Nephron (organoid): Measurements from ENCODE around the gene RNU2-1.
"Not testable (repeated sequence)": the region's sequence is repeated elsewhere in the genome, so short reads cannot be mapped to it uniquely, and the experiment has no call there.

ENCODE experiments used
- H3K27ac Mint-ChIP-seq, 3 experiments: 2 replicates each; pipeline ENCODE4 v1.8.0; 2020; ENCODE audit warnings: mixed read lengths in 3 of 3, mild to moderate bottlenecking in 2 of 3, moderate library complexity in 1 of 3
- H3K27me3 Mint-ChIP-seq: 2 replicates; pipeline ENCODE4 v1.8.0; 2021; ENCODE audit warnings: low read depth, mild to moderate bottlenecking, moderate library complexity, mixed read lengths
- H3K36me3 Mint-ChIP-seq: 2 replicates; pipeline ENCODE4 v1.8.0; 2020; ENCODE audit warnings: low read depth, mixed read lengths
- H3K4me1 Mint-ChIP-seq: 2 replicates; pipeline ENCODE4 v1.8.0; 2020; ENCODE audit warnings: mixed read lengths
- H3K4me3 Mint-ChIP-seq, 3 experiments: 2 replicates each; pipeline ENCODE4 v1.8.0; 2020; ENCODE audit warnings: mild to moderate bottlenecking in 3 of 3, mixed read lengths in 3 of 3, moderate library complexity in 2 of 3
- H3K9me3 Mint-ChIP-seq: 2 replicates; pipeline ENCODE4 v1.8.0; 2020; ENCODE audit warnings: mixed read lengths
- TF ChIP-seq, protein P1 (sequence below), 3 experiments: fragments of 200-600 bp; sonication (generic); IDR thresholded peaks; one replicate each; pipeline ENCODE4 v1.5.0; 2021; ENCODE audit warnings: antibody characterized with exemption in 3 of 3; ENCODE audit not compliant: unreplicated experiment in 3 of 3

Gene RNU2-1

DNA sequence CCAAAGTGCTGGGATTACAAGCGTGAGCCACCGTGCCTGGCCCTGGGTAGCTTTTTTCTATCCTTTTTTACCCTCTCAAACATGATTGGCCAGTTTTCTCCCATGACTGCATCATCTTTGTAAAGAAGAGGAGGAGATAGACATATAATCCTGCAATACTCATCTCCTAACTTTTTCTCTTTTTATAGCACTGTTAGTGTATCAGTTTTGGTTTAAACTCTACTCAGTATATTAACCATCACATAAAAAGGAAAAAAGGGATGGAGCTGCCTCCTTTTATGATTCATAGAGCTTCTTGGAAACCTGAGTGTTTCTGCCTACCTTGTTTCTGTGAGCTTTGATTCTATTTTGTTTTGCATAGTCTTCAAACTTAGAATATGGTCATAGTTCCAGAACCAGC, 34.1 kb downstream of the RNU2-1 start:
- no peaks in the 10 kb centered on the region for H3K27me3 Mint-ChIP-seq
- H3K27ac Mint-ChIP-seq = no peak overlapping the region
- H3K4me1 Mint-ChIP-seq = no peaks in the 10 kb centered on the region
- peaks cover 70% of the 10 kb centered on the region for H3K36me3 Mint-ChIP-seq
- H3K9me3 Mint-ChIP-seq = no peaks in the 10 kb centered on the region
- TF ChIP-seq, protein P1, sequence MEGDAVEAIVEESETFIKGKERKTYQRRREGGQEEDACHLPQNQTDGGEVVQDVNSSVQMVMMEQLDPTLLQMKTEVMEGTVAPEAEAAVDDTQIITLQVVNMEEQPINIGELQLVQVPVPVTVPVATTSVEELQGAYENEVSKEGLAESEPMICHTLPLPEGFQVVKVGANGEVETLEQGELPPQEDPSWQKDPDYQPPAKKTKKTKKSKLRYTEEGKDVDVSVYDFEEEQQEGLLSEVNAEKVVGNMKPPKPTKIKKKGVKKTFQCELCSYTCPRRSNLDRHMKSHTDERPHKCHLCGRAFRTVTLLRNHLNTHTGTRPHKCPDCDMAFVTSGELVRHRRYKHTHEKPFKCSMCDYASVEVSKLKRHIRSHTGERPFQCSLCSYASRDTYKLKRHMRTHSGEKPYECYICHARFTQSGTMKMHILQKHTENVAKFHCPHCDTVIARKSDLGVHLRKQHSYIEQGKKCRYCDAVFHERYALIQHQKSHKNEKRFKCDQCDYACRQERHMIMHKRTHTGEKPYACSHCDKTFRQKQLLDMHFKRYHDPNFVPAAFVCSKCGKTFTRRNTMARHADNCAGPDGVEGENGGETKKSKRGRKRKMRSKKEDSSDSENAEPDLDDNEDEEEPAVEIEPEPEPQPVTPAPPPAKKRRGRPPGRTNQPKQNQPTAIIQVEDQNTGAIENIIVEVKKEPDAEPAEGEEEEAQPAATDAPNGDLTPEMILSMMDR (IDR thresholded peaks at IDR 0.05; ENCODE audit: unreplicated experiment in 3 of 3) = no peak
- no peak overlapping the region for H3K4me3 Mint-ChIP-seq

DNA sequence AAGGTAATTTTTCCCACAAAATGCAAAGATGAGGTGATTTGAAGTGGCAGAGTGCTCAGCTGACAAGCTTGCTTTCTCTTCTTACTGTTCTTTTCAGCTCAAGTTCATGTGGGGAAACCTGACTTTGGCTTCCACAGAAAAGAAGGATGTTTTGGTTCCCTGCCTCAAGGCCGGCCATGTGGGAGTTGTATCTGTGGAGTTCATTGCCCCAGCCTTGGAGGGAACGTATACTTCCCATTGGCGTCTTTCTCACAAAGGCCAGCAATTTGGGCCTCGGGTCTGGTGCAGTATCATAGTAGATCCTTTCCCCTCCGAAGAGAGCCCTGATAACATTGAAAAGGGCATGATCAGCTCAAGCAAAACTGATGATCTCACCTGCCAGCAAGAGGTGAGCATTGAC, 40.5 kb downstream of the RNU2-1 start:
- peaks cover 78% of the 10 kb centered on the region for H3K36me3 Mint-ChIP-seq
- TF ChIP-seq, protein P1 (IDR thresholded peaks at IDR 0.05; ENCODE audit: unreplicated experiment in 3 of 3) = no peak
- H3K27me3 Mint-ChIP-seq = no peaks in the 10 kb centered on the region
- no peaks in the 10 kb centered on the region for H3K4me1 Mint-ChIP-seq
- H3K27ac Mint-ChIP-seq = no peak overlapping the region
- no peak overlapping the region for H3K4me3 Mint-ChIP-seq
- no peaks in the 10 kb centered on the region for H3K9me3 Mint-ChIP-seq

DNA sequence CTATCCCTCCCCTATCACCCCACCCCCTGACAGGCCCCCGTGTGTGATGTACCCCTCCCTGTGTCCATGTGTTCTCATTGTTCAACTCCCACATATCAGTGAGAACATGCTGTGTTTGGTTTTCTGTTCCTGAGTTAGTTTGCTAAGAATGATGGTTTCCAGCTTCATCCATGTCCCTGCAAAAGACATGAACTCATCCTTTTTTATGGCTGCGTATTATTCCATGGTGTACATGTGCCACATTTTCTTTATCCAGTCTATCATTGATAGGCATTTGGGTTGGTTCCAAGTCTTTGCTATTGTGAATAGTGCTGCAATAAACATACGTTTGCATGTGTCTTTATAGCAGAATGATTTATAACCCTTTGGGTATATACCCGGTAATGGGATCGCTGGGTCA, 47.1 kb downstream of the RNU2-1 start:
- peaks cover 55% of the 10 kb centered on the region for H3K36me3 Mint-ChIP-seq
- not testable (repeated sequence) for H3K4me1 Mint-ChIP-seq, H3K4me3 Mint-ChIP-seq, H3K27ac Mint-ChIP-seq, H3K9me3 Mint-ChIP-seq, H3K27me3 Mint-ChIP-seq

DNA sequence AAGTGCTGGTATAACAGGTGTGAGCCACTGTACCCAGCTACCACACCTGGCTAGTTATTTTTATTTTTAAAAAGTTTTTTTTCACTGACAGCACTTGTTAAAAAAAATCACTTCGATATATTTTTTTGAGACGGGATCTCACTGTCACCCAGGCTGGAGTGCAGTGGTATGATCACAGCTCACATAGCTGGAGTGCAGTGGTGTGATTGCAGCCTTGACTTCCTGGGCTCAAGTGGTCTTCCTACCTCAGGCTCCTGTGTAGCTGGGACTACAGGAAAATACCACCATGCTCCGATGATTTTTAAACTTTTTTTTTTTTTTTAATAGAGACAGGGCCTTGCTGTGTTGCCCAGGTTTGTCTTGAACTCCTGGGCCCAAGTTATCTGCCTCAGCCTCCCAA, 49.9 kb downstream of the RNU2-1 start:
- no peak overlapping the region for H3K27ac Mint-ChIP-seq
- no peak overlapping the region for H3K4me3 Mint-ChIP-seq
- peaks cover 45% of the 10 kb centered on the region for H3K36me3 Mint-ChIP-seq
- TF ChIP-seq, protein P1 (IDR thresholded peaks at IDR 0.05; ENCODE audit: unreplicated experiment in 3 of 3) = no peak
- H3K4me1 Mint-ChIP-seq = no peaks in the 10 kb centered on the region
- no peaks in the 10 kb centered on the region for H3K9me3 Mint-ChIP-seq
- H3K27me3 Mint-ChIP-seq = no peaks in the 10 kb centered on the region
